Fibroblast of skin of left biceps (primary cell): ENCODE data around the gene LRRC4B.

Experiments
- DNase-seq, 2 experiments: peaks; one replicate each; pipeline ENCODE4 v3.0.0-alpha.2; 2013; ENCODE audit warnings: low read depth in 2 of 2

Gene LRRC4B

DNA sequence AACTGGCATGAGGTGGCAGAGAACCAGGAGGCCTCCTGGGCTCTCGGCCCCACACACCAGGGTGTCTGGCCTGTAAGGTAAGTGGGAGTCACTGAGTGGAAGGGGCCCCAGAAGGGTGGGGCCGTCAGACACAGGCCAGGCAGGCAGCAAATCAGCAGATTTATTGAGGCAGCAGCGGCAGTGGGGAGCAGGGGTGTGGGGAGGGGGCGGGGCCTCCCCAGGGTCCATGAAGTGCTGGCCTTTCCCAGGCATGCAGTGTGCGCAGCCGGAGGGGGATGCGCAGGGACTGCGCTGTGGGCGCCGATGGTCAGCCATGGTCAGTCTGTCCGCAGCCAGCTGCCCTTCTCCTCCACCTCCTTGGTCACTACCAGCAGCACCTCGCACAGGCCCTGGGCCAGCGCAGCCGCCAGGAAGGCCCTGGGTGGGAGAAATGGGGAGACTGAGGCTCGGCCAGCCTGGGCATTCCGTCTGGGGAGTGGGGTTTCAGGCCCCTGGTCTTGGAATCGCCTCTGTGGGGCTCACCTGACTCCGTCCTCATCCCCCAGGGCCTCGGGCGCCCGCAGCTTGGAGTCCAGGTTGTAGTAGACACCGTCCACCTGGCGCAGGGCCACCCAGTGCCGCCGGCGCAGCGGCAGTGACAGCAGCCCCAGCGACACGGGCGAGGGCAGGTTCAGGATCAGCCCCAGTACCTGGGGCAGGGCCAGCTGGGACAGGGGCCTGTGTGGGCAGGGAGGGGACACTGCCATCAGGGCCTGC, 62.2 kb downstream of the LRRC4B start:
- no peak for DNase-seq

DNA sequence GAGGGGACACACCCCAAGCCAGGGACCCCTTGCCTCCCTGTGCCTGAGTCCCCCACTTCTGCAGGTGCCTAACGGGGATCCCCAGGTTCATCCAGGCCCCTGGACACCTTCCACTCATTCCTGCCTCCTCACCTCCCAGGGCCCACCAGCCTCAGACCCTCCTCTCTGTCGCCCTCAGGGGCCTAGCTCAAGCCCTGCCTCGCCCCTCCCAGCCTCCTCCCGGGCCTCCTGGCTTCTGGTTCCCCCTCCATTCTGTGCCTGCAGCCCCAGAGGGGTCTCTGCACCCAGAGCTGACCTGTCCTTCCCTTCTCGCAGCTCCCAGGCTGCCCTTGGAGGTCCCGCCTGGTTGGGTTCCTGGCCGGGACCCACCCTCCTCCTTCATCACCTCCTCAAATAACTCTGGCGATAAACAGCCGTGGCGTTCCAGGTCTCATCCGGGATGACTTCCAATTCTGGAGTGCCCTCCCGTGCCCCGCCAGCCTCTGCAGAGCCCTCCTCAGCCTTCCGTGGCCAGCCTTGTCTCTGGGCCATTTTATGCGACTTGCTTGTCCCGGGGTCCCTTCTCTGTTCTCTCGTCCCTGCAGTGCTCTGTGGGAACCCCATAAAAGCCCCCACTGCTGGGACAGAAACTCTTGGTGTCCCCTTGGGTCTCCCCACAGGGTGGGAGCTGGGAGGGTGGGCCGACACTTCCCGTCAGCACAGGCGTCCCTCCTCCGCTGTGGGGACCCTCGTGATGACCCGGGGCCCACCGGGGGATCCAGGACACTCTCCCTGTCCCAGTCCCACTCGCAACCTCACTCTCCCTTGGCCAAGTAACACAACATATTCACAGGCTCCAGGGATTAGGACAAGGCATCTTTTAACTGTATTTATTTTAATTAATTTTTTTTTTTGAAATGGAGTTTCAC, 66.4 kb downstream of the LRRC4B start:
- no peak for DNase-seq

DNA sequence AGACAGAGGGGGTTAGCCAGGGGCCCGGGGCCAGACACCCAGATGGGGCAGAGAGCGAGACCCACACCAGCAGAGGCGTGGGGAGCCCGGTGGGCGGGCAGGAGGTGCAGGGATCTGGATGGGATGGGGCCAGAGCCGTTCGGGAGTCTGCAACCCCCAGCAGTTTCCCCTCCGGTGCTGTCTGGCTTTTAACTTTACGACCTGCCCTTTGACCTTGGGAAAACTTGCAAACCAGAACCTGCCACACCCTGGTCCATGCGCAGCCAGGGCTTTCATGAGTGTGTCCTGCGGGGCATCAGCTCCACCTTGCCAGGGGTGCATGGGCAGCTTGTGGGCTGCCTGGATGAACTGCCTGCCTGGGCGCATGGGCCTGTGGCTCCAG, 67.1 kb downstream of the LRRC4B start:
- no peak for DNase-seq

DNA sequence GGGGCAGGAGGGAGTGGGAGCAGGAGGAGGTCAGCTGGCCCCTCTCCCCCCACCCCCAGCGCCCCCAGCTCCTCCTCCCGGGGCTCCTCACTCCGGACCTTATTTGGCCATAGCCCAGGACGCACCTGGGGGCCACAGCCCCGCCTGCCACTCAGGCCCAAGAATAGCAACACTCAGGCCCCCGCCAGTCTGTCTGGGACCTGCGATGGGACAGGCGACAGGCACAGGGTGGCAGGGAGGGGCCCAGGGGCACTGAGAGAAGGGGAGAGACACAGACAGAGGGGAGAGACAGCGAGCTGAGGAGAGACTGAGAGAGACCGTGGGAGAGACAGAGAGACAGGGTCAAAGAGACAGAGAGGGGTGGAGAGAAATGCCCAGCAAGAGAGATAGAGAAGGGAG, 67.5 kb downstream of the LRRC4B start:
- DNase-seq = no peak

DNA sequence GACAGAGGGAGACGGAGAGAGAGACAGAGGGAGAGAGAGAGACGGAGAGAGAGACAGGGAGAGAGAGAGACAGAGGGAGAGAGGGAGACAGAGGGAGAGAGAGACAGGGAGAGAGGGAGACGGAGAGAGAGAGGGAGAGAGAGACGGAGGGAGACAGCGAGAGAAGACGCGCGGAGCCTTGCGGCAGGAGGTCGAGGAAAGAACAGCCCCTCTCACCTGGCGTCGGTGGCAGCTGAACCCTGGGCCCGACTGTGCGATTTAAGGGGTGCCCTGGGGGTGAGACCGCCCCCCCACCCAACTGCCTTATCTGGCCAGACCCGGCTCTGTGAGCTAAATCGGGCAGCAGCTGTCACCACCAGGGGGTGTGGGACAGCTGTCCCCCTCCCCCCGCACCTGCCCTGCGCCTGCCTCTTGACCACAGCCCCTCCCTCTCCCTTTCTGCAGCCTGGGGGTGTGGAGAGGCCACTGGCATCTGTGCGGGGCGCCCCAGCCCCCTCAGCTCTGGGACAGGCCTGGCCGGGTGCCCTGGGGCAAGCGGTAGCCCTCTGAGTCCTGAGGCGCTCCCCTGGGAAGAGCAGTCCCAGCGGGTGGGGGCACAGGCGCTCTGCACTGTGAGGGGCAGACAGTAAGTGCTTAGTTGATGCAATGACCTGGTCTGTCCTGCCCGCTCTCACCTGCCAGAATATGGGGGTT, 68.0 kb downstream of the LRRC4B start:
- no peak for DNase-seq

DNA sequence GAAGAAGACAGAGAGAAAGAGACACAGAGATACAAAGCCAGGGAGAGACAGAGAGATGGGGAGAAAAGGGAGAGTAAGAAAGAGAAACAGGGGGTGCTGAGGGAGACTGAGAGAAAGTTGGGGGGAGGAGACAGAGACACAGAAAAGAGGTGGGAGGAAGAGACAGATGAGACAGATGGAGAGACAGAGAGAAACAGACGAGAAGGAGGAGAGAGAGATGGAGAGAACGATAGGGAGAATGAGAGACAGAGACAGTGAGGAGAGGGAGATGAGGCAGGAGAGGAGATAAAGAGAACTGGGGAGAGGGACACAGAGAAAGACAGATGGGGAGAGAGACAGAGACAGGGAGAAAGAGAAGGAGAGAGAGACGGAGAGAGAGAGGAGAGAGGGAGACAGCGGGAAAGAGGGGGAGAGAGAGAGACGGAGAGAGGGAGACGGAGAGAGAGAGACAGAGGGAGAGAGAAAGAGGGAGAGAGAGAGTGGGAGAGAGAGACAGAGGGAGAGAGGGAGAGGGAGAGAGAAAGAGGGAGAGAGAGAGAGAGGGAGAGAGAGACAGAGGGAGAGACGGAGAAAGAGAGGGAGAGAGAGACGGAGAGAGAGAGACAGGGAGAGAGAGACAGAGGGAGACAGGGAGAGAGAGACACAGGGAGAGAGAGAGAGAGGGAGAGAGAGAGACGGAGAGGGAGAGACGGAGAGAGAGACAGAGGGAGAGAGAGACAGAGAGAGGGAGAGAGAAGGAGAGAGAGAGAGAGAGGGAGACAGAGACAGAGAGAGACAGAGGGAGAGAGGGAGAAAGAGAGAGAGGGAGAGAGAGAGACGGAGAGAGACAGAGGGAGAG, 69.8 kb downstream of the LRRC4B start:
- no peak for DNase-seq

DNA sequence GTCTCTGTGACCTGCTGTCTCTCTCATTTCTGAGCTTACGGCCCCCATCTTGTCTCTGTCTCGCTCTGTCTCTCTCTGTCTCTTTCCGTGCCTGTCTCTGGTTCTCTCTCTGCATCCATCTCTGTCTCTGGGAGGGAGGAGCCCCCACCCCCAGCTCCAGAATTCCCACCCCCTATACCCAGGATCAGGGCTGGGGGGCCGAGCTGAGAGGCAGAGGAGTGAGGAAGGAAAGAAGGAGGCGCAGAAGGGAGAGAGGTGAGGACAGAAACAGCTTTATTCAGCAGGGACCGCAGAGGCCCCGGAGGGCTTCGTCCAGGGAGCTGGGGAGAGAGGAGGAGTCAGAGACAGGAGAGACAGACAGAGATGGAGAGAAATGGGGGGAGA, 71.2 kb downstream of the LRRC4B start:
- DNase-seq = no peak

DNA sequence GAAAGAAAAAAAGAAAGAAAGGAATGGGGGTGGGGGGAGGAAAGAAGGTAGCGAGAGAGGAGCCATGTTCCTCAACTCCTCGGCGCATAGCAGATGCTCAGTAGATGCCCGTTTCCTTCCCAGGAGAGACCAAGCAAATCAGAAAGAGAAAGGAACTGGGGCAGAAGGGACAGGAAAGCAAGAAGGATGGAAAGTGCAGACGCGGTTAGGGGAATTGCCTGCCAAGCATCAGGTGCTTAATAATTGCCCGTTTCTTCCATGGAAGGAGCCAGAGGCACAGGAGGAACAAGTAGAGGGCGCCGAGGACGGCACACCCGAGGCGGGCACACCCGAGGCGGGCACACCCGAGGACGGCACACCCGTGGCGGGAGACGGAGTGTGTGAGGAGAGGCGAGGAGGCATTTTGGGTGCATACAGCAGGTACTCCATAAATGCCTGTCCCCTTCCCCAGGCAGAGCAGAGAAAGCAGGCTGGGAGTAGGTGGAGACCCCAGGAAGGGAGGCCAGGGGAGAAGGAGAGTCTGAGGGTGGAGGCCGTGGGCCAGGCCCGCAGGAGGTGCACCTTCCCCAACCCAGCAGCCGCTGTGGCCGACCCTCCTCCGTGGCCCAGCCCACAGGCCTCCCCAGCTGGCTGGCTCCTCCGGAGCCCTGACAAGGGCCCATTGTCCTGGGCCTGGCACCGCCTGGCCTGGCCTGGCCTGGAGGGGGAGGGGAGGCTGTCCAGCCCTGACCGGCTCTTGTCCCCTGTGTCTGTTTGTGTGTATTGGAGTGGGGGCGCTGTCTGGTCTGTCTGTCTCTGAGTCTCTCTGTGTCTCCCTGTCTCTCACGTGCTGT, 71.8 kb downstream of the LRRC4B start:
- no peak for DNase-seq

DNA sequence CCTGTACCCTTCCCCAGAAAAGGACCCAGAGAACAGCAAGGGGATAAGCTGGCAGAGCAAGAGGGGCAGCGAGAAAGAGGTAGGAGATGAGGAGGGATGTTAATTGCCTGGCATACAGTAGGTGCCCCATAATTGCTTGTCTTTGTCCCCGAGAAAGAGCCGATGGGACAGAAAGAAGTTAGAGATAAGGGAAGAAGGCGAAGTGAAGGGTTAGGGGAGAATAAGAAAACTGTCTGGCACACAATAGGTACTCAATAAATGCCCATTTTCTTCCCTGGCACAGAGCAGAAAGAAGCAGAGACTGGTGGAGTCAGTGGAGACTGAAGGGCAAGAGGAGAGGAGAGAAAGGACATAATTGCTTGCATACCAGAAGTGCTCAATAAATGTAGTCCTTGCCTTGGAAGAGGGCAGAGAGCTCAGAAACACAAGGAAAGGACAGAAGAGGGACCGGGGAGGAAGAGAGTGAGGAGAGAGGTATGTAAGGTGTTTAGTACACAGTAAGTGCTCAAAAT, 73.2 kb downstream of the LRRC4B start:
- DNase-seq = no peak

DNA sequence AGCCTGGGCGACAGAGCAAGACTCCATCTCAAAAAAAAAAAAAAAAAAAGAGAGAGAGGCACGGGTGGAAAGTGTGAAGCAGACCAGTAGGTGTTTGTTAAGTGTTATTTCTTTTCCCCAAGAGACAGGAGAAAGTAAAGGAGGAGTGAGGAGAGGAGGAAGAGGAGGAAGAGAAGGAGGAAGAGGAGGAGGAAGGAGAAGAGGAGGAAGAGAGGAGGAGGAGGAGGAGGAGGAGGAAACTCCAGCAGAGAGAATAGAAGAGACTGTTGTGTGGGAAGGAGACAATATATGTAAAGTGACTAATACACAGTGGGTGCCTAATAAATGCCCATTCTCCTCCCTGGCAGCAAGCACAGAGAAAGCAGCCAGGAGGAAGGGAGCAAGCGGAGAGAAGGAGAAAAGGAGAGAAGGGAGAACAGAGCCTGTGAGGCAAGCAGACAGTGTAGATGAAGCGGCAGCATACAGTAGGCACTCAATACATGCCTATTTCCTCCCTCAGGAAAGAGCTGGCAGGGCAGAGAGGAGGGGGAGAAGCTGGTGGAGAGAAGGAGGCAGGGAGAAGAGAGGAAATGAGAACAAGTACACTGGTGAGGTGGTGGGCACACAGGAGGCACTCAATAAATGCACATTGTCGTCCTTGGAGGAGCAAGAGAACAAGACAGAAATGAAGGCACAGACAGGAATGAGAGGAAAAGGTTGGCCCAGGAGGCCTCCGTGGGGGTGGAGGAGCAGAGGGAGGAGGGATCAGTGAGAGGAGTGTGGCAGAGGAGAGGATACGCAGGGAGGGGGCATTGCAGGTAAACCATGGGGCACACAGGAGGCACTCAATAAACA, 73.8 kb downstream of the LRRC4B start:
- no peak for DNase-seq

DNA sequence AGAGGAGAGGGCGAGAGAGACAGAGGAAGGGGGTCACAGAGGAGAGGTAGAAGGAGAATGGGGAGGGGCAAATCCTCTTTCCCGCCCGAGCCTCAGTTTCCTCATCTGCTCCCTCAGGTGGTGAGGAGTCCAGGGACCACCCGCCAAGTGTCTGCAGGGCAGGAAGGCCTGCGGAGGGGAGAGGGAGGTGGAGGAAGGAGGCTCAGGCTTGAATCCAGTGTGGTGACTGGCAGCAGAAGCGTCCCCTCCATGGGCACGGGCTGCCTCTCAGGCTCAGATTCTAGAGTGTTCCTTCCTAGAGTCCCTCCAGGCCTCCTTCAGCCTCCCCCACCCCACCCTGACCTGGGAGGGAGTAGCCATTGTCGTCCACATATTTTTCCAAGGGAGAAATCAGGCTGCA, 75.1 kb downstream of the LRRC4B start:
- no peak for DNase-seq

DNA sequence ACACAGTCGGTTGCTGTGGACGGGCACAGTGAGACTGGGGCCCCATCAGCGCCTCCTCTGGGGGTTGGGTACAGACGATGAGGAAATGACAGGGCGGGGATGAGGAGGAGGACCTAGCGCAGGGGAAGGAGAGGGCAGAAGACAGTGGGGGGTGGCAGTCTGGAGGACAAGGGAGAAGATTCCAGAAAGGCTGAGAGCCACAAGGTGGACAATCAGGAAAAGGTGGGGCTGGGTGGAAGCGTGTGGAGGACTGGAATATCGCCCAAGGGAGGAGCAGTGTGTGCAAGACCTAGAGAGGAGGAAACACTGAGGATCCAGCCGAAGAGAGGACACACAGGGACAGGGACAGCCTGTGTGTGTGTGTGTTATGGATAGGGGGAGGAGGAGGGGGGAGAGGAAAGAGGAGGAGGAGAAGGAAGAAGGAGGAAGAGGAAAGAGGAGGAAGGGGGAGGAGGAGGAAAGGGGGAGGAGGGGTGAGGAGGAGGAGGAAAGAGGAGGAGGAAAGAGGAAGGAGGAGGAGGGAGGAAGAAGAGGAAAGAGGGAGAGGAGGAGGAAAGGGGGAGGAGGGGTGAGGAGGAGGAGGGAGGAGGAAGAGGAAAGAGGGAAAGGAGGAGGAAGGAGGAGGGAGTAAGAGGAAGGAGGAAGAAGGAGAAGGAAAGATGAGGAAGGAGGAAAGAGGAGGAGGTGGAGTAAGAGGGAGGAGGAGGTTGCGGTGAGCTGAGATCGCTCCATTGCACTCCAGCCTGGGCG, 75.8 kb downstream of the LRRC4B start:
- DNase-seq = no peak

DNA sequence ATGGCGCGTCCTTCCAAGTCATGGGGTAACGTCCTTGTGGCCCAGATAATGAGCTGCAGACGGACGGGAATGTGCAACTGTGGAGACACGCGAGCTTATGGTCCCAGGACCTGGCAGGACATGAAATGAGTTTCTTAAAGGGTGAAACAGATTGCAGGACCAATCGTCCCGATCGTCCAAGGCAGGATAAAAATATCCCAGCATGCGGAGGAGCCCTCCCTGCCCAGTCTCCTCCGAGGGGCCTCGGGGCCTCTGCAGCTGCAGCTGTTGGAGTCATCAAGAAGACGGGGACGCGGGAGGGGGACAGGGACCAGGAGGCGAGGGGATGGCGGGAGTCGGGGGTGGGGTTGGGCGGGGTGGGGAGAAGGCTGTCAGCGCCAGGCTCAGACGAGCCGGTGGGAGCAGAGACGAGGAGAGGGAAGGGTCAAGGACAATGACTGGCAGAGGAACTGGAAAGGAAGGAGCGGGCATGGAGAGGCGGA, 77.2 kb downstream of the LRRC4B start:
- DNase-seq = no peak

DNA sequence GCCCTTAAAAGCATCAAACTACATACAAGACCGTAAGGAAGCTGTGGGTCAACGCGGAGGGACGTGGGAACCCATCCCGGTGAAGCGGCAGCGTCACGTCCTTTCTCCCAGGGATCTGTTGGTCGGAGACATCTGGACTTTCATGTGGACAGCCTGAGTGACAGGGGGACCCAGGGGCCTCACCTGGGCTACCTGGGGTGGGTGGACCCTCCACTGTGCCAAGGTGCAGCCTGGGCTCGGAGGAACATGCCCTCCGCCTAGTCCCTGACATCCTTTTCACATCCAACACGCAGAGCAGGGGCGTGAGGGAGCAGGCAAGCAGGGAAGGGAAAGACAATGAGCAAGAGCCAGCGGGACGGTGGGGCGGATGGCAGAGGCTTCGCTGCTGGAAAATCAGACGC, 77.8 kb downstream of the LRRC4B start:
- DNase-seq = no peak

DNA sequence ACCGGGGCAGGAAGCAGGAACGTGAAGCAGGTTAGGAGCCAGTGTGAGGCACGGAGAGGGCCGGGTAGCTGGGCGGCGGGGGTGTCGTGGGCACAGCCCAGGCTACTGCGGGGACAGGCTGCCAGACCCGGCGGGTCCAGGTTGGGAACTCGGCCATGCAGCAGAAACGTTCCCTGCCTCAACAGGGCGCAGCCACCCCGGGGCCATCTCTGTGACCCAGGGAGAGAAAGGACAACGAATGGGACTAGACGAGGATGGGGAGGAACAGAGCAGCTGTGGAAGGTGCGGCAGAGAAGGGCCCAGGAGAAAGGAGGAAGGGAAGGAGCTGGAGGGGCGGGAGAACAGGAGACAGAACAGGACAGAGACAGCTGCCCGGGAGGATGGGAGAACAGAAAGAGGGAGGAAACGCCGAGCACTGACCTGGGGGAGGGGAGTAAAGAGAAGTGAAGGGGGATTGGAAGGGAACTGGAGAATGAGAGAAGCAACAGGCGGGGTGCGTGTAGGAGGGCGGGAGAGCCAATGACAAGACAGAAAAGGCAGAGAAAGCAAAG, 78.7 kb downstream of the LRRC4B start:
- no peak for DNase-seq

DNA sequence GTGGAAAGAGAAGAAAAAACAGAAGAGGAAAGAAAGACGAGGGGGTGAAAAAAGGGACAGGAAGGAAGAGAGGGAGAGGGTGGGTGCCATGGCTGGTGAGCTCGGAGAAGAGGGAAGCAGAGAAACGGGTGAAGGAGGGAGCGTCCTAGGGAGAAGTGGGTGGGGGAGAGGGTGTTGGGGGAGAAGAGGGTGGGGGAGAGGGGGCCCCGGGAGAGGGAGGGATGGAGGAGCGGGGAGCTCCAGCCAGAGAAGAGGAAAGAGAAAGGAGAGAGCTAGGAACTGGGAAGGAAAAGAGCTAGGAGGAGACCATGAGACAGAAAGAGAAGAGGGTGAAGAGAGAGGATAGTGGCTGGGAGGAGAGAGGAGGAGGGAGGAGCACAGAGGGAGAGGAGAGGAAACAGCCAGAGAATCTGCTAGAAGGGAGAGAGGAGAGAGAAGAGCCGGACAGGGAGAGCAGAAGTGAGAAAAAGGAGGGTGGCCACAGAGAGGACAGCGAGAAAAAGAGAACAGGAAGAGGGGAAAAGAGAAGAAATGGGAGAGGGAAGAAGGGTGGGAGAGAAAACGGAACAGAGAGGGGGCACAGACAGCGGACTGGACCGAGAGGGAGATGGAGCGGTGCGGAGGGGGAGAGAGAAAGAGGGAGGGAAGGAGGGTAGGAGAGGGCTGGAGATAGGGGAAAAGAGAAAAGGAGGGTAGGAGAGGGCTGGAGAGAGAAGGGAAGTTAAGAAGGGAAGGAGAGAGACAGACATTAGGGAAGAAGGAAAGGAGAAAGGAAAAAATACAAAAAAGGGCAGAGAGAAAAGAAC, 79.6 kb downstream of the LRRC4B start:
- DNase-seq = no peak

DNA sequence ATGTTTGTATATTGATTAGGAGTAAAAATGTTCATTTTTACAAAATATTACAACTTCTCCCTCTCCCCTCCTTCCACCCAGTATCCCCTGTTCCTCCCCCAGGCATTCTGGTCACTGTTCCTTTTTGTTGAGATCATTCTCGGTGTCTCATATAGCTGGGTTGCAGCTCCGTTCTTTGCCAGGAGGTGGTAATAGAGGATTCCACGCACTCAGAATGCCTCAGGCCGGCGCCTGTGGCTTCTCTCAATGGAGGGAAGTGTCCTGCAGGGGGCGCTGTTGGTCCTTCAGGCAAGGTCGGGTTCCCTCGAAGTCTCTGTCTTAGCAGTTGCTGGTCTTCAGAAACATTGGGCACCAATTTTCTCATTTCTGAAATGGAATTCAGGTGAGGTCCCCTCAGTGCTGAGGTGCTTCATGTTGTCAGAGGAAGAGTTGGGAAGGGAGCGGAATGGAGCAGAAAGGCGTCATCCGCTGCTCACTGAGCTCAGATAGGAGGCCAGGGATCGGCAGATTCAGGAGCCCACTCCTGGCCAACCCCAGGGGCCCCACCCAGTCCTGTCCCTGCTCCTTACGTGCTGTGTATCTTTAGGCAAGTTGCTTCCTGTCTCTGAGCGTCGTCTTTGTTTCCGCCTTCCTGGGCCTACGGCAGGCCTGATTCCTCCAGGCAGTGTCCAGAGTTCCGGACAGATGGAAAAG, 81.3 kb downstream of the LRRC4B start:
- no peak for DNase-seq
